Breast epithelium (tissue), 4 donors: ENCODE results near the gene BMPER. TPM values are rescaled to one million over a fixed set of nuclear protein-coding genes. Genes with fewer than 3 reads are reported as not detected.

Experiments used
- DNase-seq, 2 donors: peaks; one replicate each; pipeline ENCODE4 v3.0.0-alpha.2; 2019; ENCODE audit warnings: low spot score in 2 of 2
- H3K27ac ChIP-seq, 2 donors: fragments of 200-600 bp; sonication (generic) in 1 of 2; one replicate each; pipeline ENCODE4 v1.5.1; 2016 to 2019; ENCODE audit warnings: mild to moderate bottlenecking in 1 of 2
- H3K27me3 ChIP-seq, 2 donors: fragments of 200-600 bp; sonication (generic) in 1 of 2; one replicate each; pipeline versions ENCODE4 v1.5.1 to v1.6.0; 2017 to 2019; ENCODE audit warnings: control low read depth in 1 of 2, mild to moderate bottlenecking in 1 of 2
- H3K36me3 ChIP-seq: fragments of 200-600 bp; one replicate; pipeline ENCODE4 v1.5.1; 2019
- H3K4me1 ChIP-seq, 2 donors: fragments of 200-600 bp; sonication (generic); one replicate each; pipeline ENCODE4 v1.5.1; 2016 to 2019; ENCODE audit warnings: control low read depth in 1 of 2
- H3K4me3 ChIP-seq, 3 donors: fragments of 200-600 bp; sonication (generic); 1 replicate in 2 of 3; 2 replicates in 1 of 3; pipeline ENCODE4 v1.5.1; 2016 to 2019; ENCODE audit warnings: mild to moderate bottlenecking in 3 of 3, moderate library complexity in 2 of 3
- H3K9me3 ChIP-seq, 2 donors: fragments of 200-600 bp; sonication (generic) in 1 of 2; one replicate each; pipeline ENCODE4 v1.5.1; 2016 to 2019; ENCODE audit warnings: control low read depth in 1 of 2
- CTCF ChIP-seq, 3 donors: fragments of 450-650 bp; IDR thresholded peaks; one replicate each; pipeline ENCODE4 v1.5.1; 2016 to 2017; ENCODE audit warnings: antibody characterized with exemption in 3 of 3, mild to moderate bottlenecking in 3 of 3, moderate library complexity in 3 of 3
- POLR2A ChIP-seq: fragments of 450-650 bp; IDR thresholded peaks from one replicate; pipeline ENCODE4 v1.6.1; 2016; ENCODE audit warnings: antibody characterized with exemption, mild to moderate bottlenecking, moderate library complexity
- POLR2AphosphoS5 ChIP-seq, 3 donors: sonication (generic); formaldehyde crosslinking; IDR thresholded peaks; one replicate each; pipeline ENCODE4 v1.6.1; 2017; ENCODE audit warnings: antibody characterized with exemption in 3 of 3
- intact Hi-C: fragments of 100-400 bp; cut with DNase I; formaldehyde crosslinking; loops from one replicate; pipeline ENCODE4 v1.15.1; 2023; ENCODE audit warnings: low total_unique reads
- total RNA-seq, 3 donors: library from RNA; depleted of rRNA; stranded (reverse); fragments of >200 nt; gene quantifications; one replicate each; pipeline ENCODE4 v1.1.0, GENCODE V29; 2016

Gene BMPER
- total RNA-seq, 3 donors from 2014 or later = 1.6 to 6.9 (median 2.0) TPM

GRCh38 chr7:34198231-34198641, 292.9 kb downstream of the BMPER start:
- TF ChIP-seq CTCF (IDR thresholded peaks at IDR 0.05) (no peak), POLR2A (no peak), POLR2AphosphoS5 (IDR thresholded peaks at IDR 0.05) (no peak)
- no peak for DNase-seq
- intact Hi-C loops = no loop called here
- H3K4me1 ChIP-seq = no peaks in the 10 kb centered on the region
- no peak overlapping the region for H3K27ac ChIP-seq
- H3K36me3 ChIP-seq = no peaks in the 10 kb centered on the region
- no peaks in the 10 kb centered on the region for H3K27me3 ChIP-seq
- no peak overlapping the region for H3K4me3 ChIP-seq
- no peaks in the 10 kb centered on the region for H3K9me3 ChIP-seq
